Large intestine (tissue), 3 donors: ENCODE measurements around the gene ILK. TPM values are rescaled to one million over a fixed set of nuclear protein-coding genes. Genes with fewer than 3 reads are reported as not detected.
A peak's percentile ranks its signal among the peaks of the same experiment; 100 is the strongest.

Experiments
- DNase-seq, 2 donors: peaks; one replicate each; pipeline versions ENCODE4 v3.0.0 to v3.0.0-alpha.2; 2013
- H3K27ac ChIP-seq: one replicate; pipeline ENCODE4 v1.5.1; 2013; ENCODE audit warnings: low read length
- H3K27me3 ChIP-seq: 2 replicates; pipeline ENCODE4 v1.6.1; 2013; ENCODE audit warnings: low read length; ENCODE audit not compliant: control insufficient read depth, insufficient read depth
- H3K36me3 ChIP-seq: 2 replicates; pipeline ENCODE4 v1.6.1; 2013; ENCODE audit warnings: low read length; ENCODE audit not compliant: control insufficient read depth, insufficient read depth
- H3K4me1 ChIP-seq: one replicate; pipeline ENCODE4 v1.6.1; 2013; ENCODE audit warnings: low read length; ENCODE audit not compliant: control insufficient read depth, insufficient read depth
- H3K4me3 ChIP-seq: one replicate; pipeline ENCODE4 v1.5.1; 2013; ENCODE audit warnings: low read length
- H3K9me3 ChIP-seq: one replicate; pipeline ENCODE4 v1.6.1; 2013; ENCODE audit warnings: mild to moderate bottlenecking, low read depth, low read length, moderate library complexity; ENCODE audit not compliant: control insufficient read depth
- WGBS: methylation state at CpG from one replicate; pipeline ENCODE4 v1.1.5; 2013; ENCODE audit warnings: low lambda C conversion rate; ENCODE audit not compliant: insufficient coverage; 5-methylcytosine and 5-hydroxymethylcytosine counted together
- polyA plus RNA-seq: library from polyadenylated mRNA; unstranded; fragments of 120-200 nt; gene quantifications from one replicate; pipeline ENCODE4 v1.2.1, GENCODE V29; 2013

Gene ILK
- polyA plus RNA-seq, 1 donor: 133 TPM

- Histone ChIP-seq H3K27ac (peak overlapping the region; percentile 92), H3K36me3 (peaks cover 39% of the 10 kb centered on the region), H3K4me1 (peaks cover 49% of the 10 kb centered on the region), H3K9me3 (no peaks in the 10 kb centered on the region), H3K4me3 (peak overlapping the region; percentile 1), H3K27me3 (no peaks in the 10 kb centered on the region)
- WGBS: no CpG with 5 or more reads among the region's 11 CpGs
- peak; percentile 92 to 94 for DNase-seq
These were observed 3.1 kb downstream of the ILK start for GRCh38 chr11:6606471-6607189.

DNA sequence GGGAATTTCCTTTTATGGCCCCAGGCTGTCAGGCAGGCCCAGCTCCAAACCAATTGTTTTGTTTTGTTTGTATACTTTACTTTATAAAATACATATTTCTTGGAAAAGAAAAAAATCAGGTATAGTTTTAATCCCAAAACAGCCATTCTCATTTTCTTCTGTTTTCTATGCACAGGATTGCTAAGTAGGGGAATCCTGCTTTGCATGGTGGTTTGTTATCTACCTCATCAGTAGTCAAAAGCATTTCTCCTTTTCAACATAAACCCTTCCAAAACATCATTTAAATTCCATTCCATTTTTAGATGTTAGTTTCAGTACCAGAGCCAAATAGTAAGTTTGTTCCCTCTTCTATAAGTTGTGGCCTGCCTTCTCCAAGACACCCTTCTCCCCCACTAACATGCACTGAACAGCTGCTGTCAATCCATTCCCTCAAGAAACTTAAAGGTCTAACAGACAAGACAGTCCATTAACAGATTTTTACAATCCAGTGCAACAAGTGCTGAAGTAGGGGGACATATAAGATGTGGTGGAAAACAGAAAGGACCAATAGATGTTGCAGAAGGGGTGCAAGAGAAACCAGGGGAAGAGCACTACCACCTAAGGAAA is 3.7 kb downstream of the ILK start:
- no peak overlapping the region for H3K4me3 ChIP-seq
- H3K27me3 ChIP-seq: no peaks in the 10 kb centered on the region
- H3K36me3 ChIP-seq: peaks cover 39% of the 10 kb centered on the region
- no peak for DNase-seq
- no peaks in the 10 kb centered on the region for H3K9me3 ChIP-seq
- peaks cover 43% of the 10 kb centered on the region for H3K4me1 ChIP-seq
- peak overlapping the region; percentile 92 for H3K27ac ChIP-seq

DNA sequence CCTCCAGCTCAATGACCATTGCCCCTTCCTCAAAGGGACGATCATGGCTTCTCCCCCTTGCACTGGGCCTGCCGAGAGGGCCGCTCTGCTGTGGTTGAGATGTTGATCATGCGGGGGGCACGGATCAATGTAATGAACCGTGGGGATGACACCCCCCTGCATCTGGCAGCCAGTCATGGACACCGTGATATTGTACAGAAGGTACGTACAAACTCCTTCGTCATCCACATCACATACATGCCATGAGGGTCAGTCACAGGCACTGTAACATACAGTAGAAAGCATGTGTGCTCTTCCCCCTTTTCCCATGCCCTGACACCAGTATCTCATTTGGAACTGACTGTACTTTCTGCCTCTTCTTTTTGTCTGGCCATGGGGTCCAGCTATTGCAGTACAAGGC is 4.4 kb downstream of the ILK start:
- WGBS: no CpG with 5 or more reads among the region's 9 CpGs
- no peak for DNase-seq
- H3K4me1 ChIP-seq: peaks cover 44% of the 10 kb centered on the region
- no peak overlapping the region for H3K4me3 ChIP-seq
- peaks cover 39% of the 10 kb centered on the region for H3K36me3 ChIP-seq
- H3K9me3 ChIP-seq: no peaks in the 10 kb centered on the region
- H3K27me3 ChIP-seq: no peaks in the 10 kb centered on the region
- peak overlapping the region; percentile 92 for H3K27ac ChIP-seq

DNA sequence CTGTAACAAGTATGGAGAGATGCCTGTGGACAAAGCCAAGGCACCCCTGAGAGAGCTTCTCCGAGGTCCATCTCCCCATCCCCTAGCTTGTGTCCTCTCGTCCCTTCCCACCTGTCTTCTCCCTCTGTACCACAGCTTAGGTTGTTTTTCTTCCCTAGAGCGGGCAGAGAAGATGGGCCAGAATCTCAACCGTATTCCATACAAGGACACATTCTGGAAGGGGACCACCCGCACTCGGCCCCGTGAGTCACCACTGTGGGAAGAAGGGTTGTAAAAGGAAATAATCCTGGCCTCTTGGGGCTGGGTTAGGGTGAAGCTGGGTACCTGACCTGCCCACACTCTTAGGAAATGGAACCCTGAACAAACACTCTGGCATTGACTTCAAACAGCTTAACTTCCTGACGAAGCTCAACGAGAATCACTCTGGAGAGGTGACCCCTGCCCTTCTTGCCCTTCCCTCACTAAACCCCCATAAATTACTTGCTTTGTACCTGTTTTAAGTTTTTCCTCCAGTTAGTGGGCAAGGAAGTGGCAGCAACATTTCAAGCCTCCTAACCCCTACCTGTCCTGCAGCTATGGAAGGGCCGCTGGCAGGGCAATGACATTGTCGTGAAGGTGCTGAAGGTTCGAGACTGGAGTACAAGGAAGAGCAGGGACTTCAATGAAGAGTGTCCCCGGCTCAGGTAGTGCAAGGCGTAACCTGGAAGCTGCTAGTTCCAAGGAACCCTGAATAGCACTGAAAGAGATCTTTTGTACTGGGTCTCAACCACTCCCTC is 5.3 kb downstream of the ILK start:
- DNase-seq: no peak
- H3K4me3 ChIP-seq: no peak overlapping the region
- H3K27ac ChIP-seq: peak overlapping the region; percentile 19
- no peaks in the 10 kb centered on the region for H3K27me3 ChIP-seq
- no peaks in the 10 kb centered on the region for H3K9me3 ChIP-seq
- H3K36me3 ChIP-seq: peaks cover 40% of the 10 kb centered on the region
- WGBS: no CpG with 5 or more reads among the region's 14 CpGs
- peaks cover 50% of the 10 kb centered on the region for H3K4me1 ChIP-seq

DNA sequence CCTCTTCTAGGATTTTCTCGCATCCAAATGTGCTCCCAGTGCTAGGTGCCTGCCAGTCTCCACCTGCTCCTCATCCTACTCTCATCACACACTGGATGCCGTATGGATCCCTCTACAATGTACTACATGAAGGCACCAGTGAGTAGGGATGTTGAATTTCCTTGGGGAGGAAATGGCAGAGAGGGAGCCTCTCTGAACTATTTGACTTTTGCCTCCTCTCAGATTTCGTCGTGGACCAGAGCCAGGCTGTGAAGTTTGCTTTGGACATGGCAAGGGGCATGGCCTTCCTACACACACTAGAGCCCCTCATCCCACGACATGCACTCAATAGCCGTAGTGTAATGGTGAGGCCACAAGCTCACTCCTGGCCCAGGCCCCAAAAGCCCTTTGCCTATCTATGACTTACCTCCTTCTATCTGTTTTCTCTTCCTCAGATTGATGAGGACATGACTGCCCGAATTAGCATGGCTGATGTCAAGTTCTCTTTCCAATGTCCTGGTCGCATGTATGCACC is 6.0 kb downstream of the ILK start:
- Histone ChIP-seq H3K9me3 (no peaks in the 10 kb centered on the region), H3K4me3 (no peak overlapping the region), H3K36me3 (peaks cover 46% of the 10 kb centered on the region), H3K27me3 (no peaks in the 10 kb centered on the region), H3K4me1 (peaks cover 50% of the 10 kb centered on the region), H3K27ac (no peak overlapping the region)
- DNase-seq: no peak
- 100% methylated on average over 1 of the region's 8 CpGs for WGBS

DNA sequence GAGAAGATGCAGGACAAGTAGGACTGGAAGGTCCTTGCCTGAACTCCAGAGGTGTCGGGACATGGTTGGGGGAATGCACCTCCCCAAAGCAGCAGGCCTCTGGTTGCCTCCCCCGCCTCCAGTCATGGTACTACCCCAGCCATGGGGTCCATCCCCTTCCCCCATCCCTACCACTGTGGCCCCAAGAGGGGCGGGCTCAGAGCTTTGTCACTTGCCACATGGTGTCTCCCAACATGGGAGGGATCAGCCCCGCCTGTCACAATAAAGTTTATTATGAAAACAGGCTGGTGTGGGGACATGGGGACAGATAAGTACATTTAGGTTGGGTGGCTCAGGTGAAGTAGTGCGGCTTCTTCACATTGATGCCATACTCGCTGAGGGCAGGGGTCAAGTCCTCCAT is 7.0 kb downstream of the ILK start:
- H3K4me1 ChIP-seq: peaks cover 41% of the 10 kb centered on the region
- H3K36me3 ChIP-seq: peaks cover 56% of the 10 kb centered on the region
- H3K9me3 ChIP-seq: no peaks in the 10 kb centered on the region
- DNase-seq: no peak
- no CpG with 5 or more reads among the region's 6 CpGs for WGBS
- no peak overlapping the region for H3K4me3 ChIP-seq
- no peaks in the 10 kb centered on the region for H3K27me3 ChIP-seq
- H3K27ac ChIP-seq: no peak overlapping the region

GRCh38 chr11:6611092-6611962 is 7.8 kb downstream of the ILK start:
- Histone ChIP-seq H3K27me3 (no peaks in the 10 kb centered on the region), H3K4me3 (peak overlapping the region; percentile 67), H3K9me3 (no peaks in the 10 kb centered on the region), H3K36me3 (peaks cover 64% of the 10 kb centered on the region), H3K4me1 (peaks cover 35% of the 10 kb centered on the region), H3K27ac (peak overlapping the region; percentile 66)
- DNase-seq: peak in 1 of 2 donors; percentile 54
- WGBS: 6% methylated on average over 3 of the region's 39 CpGs

DNA sequence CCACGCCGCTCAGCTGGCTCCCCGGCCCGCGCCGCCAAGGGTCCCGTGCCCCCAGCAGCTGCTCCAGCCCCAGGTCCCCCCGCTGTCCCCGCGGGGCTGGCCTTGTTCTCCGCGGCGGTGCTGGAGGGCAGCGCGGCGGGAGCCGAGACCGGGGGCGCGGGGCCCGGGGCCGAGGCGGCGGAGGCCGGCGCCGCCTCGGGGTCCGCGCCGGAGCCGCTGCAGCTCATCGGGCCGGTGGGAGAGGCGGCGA is 8.3 kb downstream of the ILK start:
- H3K36me3 ChIP-seq: peaks cover 69% of the 10 kb centered on the region
- H3K4me3 ChIP-seq: peak overlapping the region; percentile 67
- DNase-seq: no peak
- peak overlapping the region; percentile 90 for H3K27ac ChIP-seq
- H3K4me1 ChIP-seq: peaks cover 29% of the 10 kb centered on the region
- H3K27me3 ChIP-seq: no peaks in the 10 kb centered on the region
- H3K9me3 ChIP-seq: no peaks in the 10 kb centered on the region
- WGBS: no CpG with 5 or more reads among the region's 36 CpGs

- Histone ChIP-seq H3K4me1 (peaks cover 27% of the 10 kb centered on the region), H3K36me3 (peaks cover 72% of the 10 kb centered on the region), H3K27me3 (no peaks in the 10 kb centered on the region), H3K27ac (peak within 1 kb of the TSS; percentile 90), H3K4me3 (peak within 1 kb of the TSS; percentile 67), H3K9me3 (no peaks in the 10 kb centered on the region)
- DNase-seq: peak; percentile 96 to 97
- WGBS: no CpG with 5 or more reads among the region's 51 CpGs
These were observed 8.9 kb downstream of the ILK start, which contains the start of gene TAF10 for GRCh38 chr11:6612213-6613041. TSS of gene TAF10 (minus strand) at chr11:6612216. CDS start at chr11:6612189, 27 bp downstream.
